Natural killer cell (primary cell): Measurements from ENCODE around the gene CABP4. TPM values are rescaled to one million over a fixed set of nuclear protein-coding genes. Genes with fewer than 3 reads are reported as not detected.

Experiments
- ATAC-seq, 3 donors: fragments of 150-1000 bp in 2 of 3; fragments of 200-7000 bp in 1 of 3; cut with Tn5 transposase; 1 replicate in 1 of 3; 2 replicates in 2 of 3; pipeline ENCODE4 v1.10.0; 2021; ENCODE audit warnings: mild to moderate bottlenecking in 2 of 3, moderate library complexity in 2 of 3
- DNase-seq, 2 donors: peaks; one replicate each; pipeline versions ENCODE4 v3.0.0 to v3.0.0-alpha.2; 2013 to 2021; ENCODE audit warnings: mixed read lengths in 1 of 2
- H3K27ac ChIP-seq: one replicate; pipeline ENCODE4 v1.5.1; 2013; ENCODE audit warnings: mild to moderate bottlenecking, low read length
- H3K27me3 ChIP-seq: one replicate; pipeline ENCODE4 v1.6.1; 2013; ENCODE audit warnings: low read length; ENCODE audit not compliant: control insufficient read depth, insufficient read depth
- H3K36me3 ChIP-seq: one replicate; pipeline ENCODE4 v1.6.1; 2013; ENCODE audit warnings: low read length; ENCODE audit not compliant: control insufficient read depth, insufficient read depth
- H3K4me1 ChIP-seq: one replicate; pipeline ENCODE4 v1.6.1; 2013; ENCODE audit warnings: low read length; ENCODE audit not compliant: control insufficient read depth, insufficient read depth
- H3K4me3 ChIP-seq: one replicate; pipeline ENCODE4 v1.5.1; 2013; ENCODE audit warnings: low read length
- H3K9me3 ChIP-seq: one replicate; pipeline ENCODE4 v1.6.1; 2013; ENCODE audit warnings: low read length; ENCODE audit not compliant: control insufficient read depth, insufficient read depth
- H3K27ac Mint-ChIP-seq, 2 donors: one replicate each; pipeline ENCODE4 v1.8.0; 2022; ENCODE audit warnings: mild to moderate bottlenecking in 2 of 2, mixed read lengths in 2 of 2, moderate library complexity in 1 of 2
- H3K27me3 Mint-ChIP-seq, 2 donors: one replicate each; pipeline ENCODE4 v1.8.0; 2022; ENCODE audit warnings: low read depth in 2 of 2, mixed read lengths in 2 of 2
- H3K36me3 Mint-ChIP-seq: one replicate; pipeline ENCODE4 v1.8.0; 2022; ENCODE audit warnings: mixed read lengths
- H3K4me1 Mint-ChIP-seq, 2 donors: one replicate each; pipeline ENCODE4 v1.8.0; 2022; ENCODE audit warnings: mixed read lengths in 2 of 2
- H3K4me3 Mint-ChIP-seq: one replicate; pipeline ENCODE4 v1.8.0; 2022; ENCODE audit warnings: mild to moderate bottlenecking, moderate library complexity, mixed read lengths
- H3K9me3 Mint-ChIP-seq, 2 donors: one replicate each; pipeline ENCODE4 v1.8.0; 2022; ENCODE audit warnings: mixed read lengths in 2 of 2
- WGBS: methylation state at CpG from one replicate; pipeline ENCODE4 v1.1.7; 2013; ENCODE audit warnings: missing lambda C conversion rate; ENCODE audit not compliant: insufficient coverage; 5-methylcytosine and 5-hydroxymethylcytosine counted together
- intact Hi-C: fragments of 100-400 bp; cut with micrococcal nuclease; formaldehyde crosslinking; loops from one replicate; pipeline ENCODE4 v1.14.2; 2022
- total RNA-seq, 4 donors: library from RNA; stranded (reverse); fragments of 120-200 nt in 1 of 4; gene quantifications; one replicate each; pipeline versions ENCODE4 v1.2.3 to v1.2.4, GENCODE V29; 2013 to 2022
- TF ChIP-seq, protein P1 (sequence below): fragments of 200-600 bp; IDR thresholded peaks from one replicate; pipeline ENCODE4 v1.8.0; 2022; ENCODE audit warnings: antibody characterized with exemption

CABP4 gene
- total RNA-seq, 3 donors from 2014 or later (not counting 1 experiment from before 2014, with no cell fraction given): 12.9 to 22.8 (median 21.3) TPM

DNA sequence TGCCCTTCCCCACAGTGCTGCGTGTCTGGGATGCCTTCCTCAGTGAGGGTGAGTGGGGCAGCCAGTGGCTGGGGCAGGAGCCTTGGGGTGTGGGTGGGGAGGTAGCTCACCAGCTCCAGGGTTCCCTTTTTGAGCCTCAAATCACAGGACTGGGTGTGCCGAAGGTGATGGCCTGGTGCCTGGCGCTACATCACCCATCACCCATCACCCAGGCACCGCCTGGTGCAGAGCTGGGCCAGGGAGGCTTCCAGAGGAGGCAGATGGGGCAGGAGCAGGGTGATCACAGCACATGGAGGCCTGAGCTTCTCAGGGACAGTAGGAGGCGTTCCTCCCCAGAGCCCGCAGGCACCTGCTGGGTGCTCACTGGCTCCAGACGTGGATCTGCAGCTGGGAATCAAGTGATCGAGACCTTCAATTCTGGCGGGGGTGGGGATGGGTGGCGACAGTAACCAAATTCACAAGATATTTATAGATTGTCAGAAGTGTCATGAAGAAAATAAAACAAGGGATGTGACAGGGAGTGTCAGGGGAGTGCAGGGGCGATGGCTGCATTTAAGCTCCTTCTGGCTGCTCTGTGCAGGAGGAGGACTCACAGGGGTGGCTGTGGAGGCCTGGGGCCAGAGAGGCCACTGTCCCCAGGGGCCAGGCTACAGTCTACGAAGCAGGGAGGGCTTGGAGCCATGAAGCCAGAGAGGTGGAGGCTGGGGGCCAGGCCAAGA lies 48.0 kb upstream of the CABP4 start:
- H3K9me3 Mint-ChIP-seq: no peaks in the 10 kb centered on the region
- no peak for ATAC-seq
- H3K27me3 ChIP-seq: no peaks in the 10 kb centered on the region
- H3K4me3 ChIP-seq: peak overlapping the region; percentile 9
- H3K4me1 Mint-ChIP-seq: peaks cover 55 to 87% of the 10 kb centered on the region in 2 donors
- peaks cover 29% of the 10 kb centered on the region for H3K36me3 ChIP-seq
- 25% methylated on average over 11 of the region's 12 CpGs for WGBS
- H3K27me3 Mint-ChIP-seq: no peaks in the 10 kb centered on the region
- TF ChIP-seq, protein P1, sequence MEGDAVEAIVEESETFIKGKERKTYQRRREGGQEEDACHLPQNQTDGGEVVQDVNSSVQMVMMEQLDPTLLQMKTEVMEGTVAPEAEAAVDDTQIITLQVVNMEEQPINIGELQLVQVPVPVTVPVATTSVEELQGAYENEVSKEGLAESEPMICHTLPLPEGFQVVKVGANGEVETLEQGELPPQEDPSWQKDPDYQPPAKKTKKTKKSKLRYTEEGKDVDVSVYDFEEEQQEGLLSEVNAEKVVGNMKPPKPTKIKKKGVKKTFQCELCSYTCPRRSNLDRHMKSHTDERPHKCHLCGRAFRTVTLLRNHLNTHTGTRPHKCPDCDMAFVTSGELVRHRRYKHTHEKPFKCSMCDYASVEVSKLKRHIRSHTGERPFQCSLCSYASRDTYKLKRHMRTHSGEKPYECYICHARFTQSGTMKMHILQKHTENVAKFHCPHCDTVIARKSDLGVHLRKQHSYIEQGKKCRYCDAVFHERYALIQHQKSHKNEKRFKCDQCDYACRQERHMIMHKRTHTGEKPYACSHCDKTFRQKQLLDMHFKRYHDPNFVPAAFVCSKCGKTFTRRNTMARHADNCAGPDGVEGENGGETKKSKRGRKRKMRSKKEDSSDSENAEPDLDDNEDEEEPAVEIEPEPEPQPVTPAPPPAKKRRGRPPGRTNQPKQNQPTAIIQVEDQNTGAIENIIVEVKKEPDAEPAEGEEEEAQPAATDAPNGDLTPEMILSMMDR: no peak
- H3K4me3 Mint-ChIP-seq: peak overlapping the region; percentile 87
- H3K4me1 ChIP-seq: peaks cover 98% of the 10 kb centered on the region
- H3K9me3 ChIP-seq: no peaks in the 10 kb centered on the region
- intact Hi-C loops: no loop called here
- H3K27ac Mint-ChIP-seq: peak overlapping the region; percentile 86 to 96
- peak overlapping the region; percentile 63 for H3K27ac ChIP-seq
- no peaks in the 10 kb centered on the region for H3K36me3 Mint-ChIP-seq
- peak in 1 of 2 donors; percentile 68 for DNase-seq

DNA sequence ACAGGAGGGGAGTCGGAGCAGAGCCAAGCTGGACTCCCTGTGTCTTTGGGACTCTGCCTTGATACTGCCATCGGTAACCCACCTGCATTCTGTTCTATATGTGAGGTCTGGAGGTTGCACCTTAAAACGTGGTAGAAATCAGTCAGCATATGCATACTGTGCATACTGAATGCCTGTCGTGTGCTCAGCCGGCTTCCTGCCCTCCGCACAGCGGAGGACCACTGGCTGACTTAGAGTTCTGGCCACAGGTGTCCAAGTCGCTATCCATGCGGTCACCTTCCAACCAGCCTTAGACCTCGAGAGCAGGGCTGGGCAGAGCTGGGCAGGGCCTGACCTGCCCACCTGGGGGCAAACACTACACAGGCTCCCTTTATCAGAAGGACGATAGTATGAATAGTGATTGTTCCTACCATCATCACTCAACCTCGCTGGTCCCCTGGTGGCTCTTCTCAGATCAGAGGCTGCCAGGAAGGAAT lies 47.4 kb upstream of the CABP4 start:
- Mint-ChIP-seq H3K27me3 (no peaks in the 10 kb centered on the region), H3K4me1 (peaks cover 61 to 93% of the 10 kb centered on the region in 2 donors), H3K27ac (peak overlapping the region; percentile 86 to 96), H3K4me3 (peak overlapping the region; percentile 87), H3K36me3 (no peaks in the 10 kb centered on the region), H3K9me3 (no peaks in the 10 kb centered on the region)
- H3K36me3 ChIP-seq: peaks cover 29% of the 10 kb centered on the region
- H3K4me1 ChIP-seq: peaks cover 98% of the 10 kb centered on the region
- intact Hi-C loops: no loop called here
- TF ChIP-seq, protein P1: no peak
- no peaks in the 10 kb centered on the region for H3K9me3 ChIP-seq
- peak overlapping the region; percentile 63 for H3K27ac ChIP-seq
- 40% methylated on average over 11 of the region's 12 CpGs for WGBS
- ATAC-seq: no peak
- no peak overlapping the region for H3K4me3 ChIP-seq
- DNase-seq: no peak
- no peaks in the 10 kb centered on the region for H3K27me3 ChIP-seq

- Mint-ChIP-seq H3K27me3 (no peaks in the 10 kb centered on the region), H3K36me3 (no peaks in the 10 kb centered on the region)
These were observed 46.5 kb upstream of the CABP4 start for GRCh38 chr11:67408437-67409200.

More at GRCh38 chr11:67408437-67409200, 46.5 kb upstream of the CABP4 start:
- WGBS: 5% methylated on average over 17 of the region's 18 CpGs
- H3K36me3 ChIP-seq: peaks cover 29% of the 10 kb centered on the region
- TF ChIP-seq, protein P1: no peak
- peak overlapping the region; percentile 86 to 96 for H3K27ac Mint-ChIP-seq
- peaks cover 66 to 98% of the 10 kb centered on the region in 2 donors for H3K4me1 Mint-ChIP-seq
- intact Hi-C loops: no loop called here
- H3K4me3 Mint-ChIP-seq: peak overlapping the region; percentile 87
- peak overlapping the region; percentile 26 for H3K4me3 ChIP-seq
- H3K4me1 ChIP-seq: peaks cover 98% of the 10 kb centered on the region
- ATAC-seq: peak; percentile 15 to 29 (median 19)
- no peaks in the 10 kb centered on the region for H3K9me3 Mint-ChIP-seq
- no peaks in the 10 kb centered on the region for H3K27me3 ChIP-seq
- no peaks in the 10 kb centered on the region for H3K9me3 ChIP-seq
- peak overlapping the region; percentile 63 for H3K27ac ChIP-seq
- peak in 1 of 2 donors; percentile 59 for DNase-seq
